NK-92 treated with Interleukin-12 subunit alpha and Interleukin-12 subunit beta, amount 100 ng/mL, for 24 hours (cell line): ENCODE data around the gene C1orf87.

Source experiments
- DNase-seq: peaks from one replicate; lab custom pipeline; 2025; lab: John Stamatoyannopoulos, UW

The C1orf87 gene

GRCh38 chr1:60073605-60074278, at the start of gene C1orf87:
TSS of gene C1orf87 (minus strand) at chr1:60073770. CDS start at chr1:60072643, 1,127 bp downstream.
- DNase-seq: no peak

GRCh38 chr1:60118085-60118484, 44.5 kb upstream of the C1orf87 start:
- DNase-seq: no peak

- no peak for DNase-seq
Measured at GRCh38 chr1:60114745-60115318, 41.3 kb upstream of the C1orf87 start.

GRCh38 chr1:60113596-60113995, 40.0 kb upstream of the C1orf87 start:
- DNase-seq: no peak

GRCh38 chr1:60113028-60113427, 39.5 kb upstream of the C1orf87 start:
- no peak for DNase-seq

GRCh38 chr1:60111716-60112115, 38.1 kb upstream of the C1orf87 start:
- no peak for DNase-seq

GRCh38 chr1:60111118-60111517, 37.5 kb upstream of the C1orf87 start:
- no peak for DNase-seq

- DNase-seq: no peak
Measured at GRCh38 chr1:60108196-60108595, 34.6 kb upstream of the C1orf87 start.

GRCh38 chr1:60103186-60103585, 29.6 kb upstream of the C1orf87 start:
- no peak for DNase-seq

GRCh38 chr1:60102267-60103061, 28.9 kb upstream of the C1orf87 start:
- DNase-seq: no peak

- DNase-seq: no peak
Measured at GRCh38 chr1:60101516-60101915, 27.9 kb upstream of the C1orf87 start.

- no peak for DNase-seq
Measured at GRCh38 chr1:60091195-60091715, 17.7 kb upstream of the C1orf87 start.

- DNase-seq: no peak
Measured at GRCh38 chr1:60090655-60091054, 17.1 kb upstream of the C1orf87 start.

- DNase-seq: no peak
Measured at GRCh38 chr1:60088620-60089155, 15.1 kb upstream of the C1orf87 start.

- no peak for DNase-seq
Measured at GRCh38 chr1:60087681-60088080, 14.1 kb upstream of the C1orf87 start.

GRCh38 chr1:60078182-60078581, 4.6 kb upstream of the C1orf87 start:
- no peak for DNase-seq

GRCh38 chr1:60071296-60071695, 2.3 kb downstream of the C1orf87 start:
- DNase-seq: no peak

- no peak for DNase-seq
Measured at GRCh38 chr1:60069691-60070090, 3.9 kb downstream of the C1orf87 start.

- no peak for DNase-seq
Measured at GRCh38 chr1:60068393-60069045, 5.1 kb downstream of the C1orf87 start.

- DNase-seq: no peak
Measured at GRCh38 chr1:60066001-60066400, 7.6 kb downstream of the C1orf87 start.

GRCh38 chr1:60065199-60065598, 8.4 kb downstream of the C1orf87 start:
- no peak for DNase-seq

GRCh38 chr1:60063561-60063960, 10.0 kb downstream of the C1orf87 start:
- no peak for DNase-seq
